Measurements from ENCODE around the gene PRAMEF4. TPM values are rescaled to one million over a fixed set of nuclear protein-coding genes. Genes with fewer than 3 reads are reported as not detected.
"Not testable (repeated sequence)": the region's sequence is repeated elsewhere in the genome, so short reads cannot be mapped to it uniquely, and the experiment has no call there.

The PRAMEF4 gene
- not detected for polyA plus RNA-seq (ENCODE audit: insufficient read length in 10 of 10)
- long read RNA-seq, donor 1: 0 reads
- long read RNA-seq, donor 2: 0 reads
- long read RNA-seq, donor 3: 0 reads
- long read RNA-seq, donor 4: 0 reads
- long read RNA-seq, donor 5: 0 reads
- long read RNA-seq, donor 6: 0 reads
- long read RNA-seq, donor 7: 0 reads
- long read RNA-seq, donor 8: 0 reads
- long read RNA-seq, donor 9: 0 reads

DNA sequence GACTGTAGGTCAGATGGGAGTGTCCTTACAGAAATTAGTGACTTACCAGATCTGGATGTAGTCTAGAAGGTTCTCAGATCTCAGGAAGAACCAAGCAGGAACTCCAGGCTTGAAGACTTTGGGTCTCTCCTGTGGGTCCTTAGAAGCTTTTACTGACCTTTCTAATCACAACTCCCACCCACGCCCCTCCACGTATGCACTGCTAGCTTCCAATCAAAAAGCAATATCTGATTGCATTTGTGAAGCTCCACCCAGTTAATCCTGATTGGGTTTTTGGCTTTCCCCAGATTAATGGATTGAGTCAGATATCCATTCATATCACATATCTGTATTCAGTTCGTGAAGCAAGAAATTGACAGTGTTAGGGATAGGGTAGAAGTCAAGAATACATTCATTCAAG is at the start of gene PRAMEF4:
Gene PRAMEF4, minus strand, starts transcription at position 101 of the 400 bp plus-strand sequence. CDS start 2,807 bp downstream, outside the sequence.
- DNase-seq: not testable (repeated sequence)

DNA sequence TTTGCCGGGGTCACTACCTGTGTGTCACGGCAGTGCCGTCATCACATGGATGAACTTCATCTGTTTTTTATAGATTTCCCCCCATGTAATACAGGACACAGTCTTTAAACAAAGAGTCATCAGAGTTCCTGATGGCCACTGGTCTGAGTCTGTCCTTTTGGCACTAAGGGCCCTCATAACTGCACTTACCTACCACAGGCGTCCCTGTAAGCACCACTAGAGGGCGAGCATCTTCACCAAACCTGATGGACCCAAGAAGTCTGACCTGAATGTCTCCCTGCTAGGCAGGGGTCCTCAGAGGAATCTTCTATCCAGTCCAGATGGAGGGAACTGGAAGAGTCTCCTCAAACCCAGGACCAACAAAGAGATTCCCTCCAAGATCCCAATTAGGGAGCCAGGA is 38.4 kb upstream of the PRAMEF4 start:
- DNase-seq: not testable (repeated sequence)

DNA sequence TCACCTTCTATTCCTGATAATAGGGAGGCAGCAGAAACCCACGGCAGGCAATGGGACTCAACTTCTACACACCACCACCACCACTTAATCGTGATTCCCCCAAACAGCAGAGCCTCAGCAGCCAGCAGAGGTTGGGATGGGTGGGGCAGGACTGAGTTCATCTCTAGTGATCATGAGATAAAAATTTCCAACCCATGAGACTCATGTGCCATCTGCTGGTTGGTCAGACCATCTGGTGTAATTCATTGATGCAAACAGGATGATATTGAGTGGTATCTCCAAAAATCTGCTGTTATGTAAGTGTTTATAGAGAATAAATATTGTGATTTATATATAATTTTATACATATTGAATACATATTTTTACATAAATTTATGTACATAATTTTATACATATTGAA is 35.7 kb upstream of the PRAMEF4 start:
- DNase-seq: not testable (repeated sequence)

- DNase-seq: not testable (repeated sequence)
Observed at GRCh38 chr1:12916310-12916709, 30.3 kb upstream of the PRAMEF4 start, which contains the start of gene PRAMEF7. PRAMEF7 (plus strand) TSS chr1:12916610; CDS start chr1:12917693, 1,083 bp downstream.

DNA sequence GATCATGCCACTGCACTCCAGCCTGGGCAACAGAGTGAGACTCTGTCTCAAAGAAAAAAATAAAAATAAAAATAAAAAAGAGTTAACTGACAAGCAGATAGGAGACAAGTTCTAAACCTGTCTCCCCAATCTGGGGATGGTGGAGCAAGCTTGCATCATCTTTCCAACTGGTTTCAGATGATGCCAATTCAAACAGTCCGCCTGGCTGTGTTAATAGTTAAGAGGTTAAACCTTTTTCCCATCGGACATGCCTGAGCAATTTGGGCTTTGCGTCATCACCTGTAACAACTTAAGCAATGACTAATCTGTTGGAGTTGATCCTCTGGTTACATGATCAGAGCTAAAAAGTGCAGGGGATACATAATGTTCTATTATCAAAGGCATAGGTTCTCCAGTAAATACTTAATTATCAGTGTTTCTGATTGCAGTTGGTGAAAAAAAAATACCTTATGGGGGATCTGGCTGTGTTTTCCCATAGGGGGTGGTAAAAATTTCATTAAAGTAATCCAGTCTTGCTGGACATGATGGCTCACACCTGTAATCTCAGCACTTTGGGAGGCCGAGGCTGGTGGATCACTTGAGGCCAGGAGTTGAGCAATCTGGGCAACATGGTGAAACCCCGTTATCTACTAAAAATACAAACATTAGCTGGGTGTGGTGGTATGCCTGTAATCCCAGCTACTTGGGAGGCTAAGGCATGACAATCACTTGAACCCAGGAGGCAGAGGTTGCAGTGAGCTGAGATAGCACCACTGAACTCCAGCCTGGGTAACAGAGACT is 18.0 kb upstream of the PRAMEF4 start:
- not testable (repeated sequence) for DNase-seq

DNA sequence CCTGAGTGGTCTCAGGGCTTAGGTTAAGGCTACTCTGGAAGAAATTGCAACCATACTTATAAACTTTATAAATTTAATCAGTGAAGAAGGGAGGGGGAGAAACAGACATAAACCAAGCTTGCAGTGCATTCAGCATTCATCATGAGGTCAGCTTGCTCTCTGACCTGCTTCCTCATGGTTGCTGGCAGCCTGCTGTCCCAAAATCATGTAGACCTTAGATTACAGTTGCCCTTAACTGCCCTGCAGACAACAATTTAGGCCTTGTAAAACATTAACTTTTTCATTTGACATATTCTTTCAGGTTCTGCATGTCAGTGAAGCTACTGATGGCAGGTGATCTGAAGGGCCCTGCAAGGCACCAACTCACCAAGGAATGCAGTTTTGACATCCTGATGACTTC is 13.2 kb upstream of the PRAMEF4 start:
- not testable (repeated sequence) for DNase-seq

DNA sequence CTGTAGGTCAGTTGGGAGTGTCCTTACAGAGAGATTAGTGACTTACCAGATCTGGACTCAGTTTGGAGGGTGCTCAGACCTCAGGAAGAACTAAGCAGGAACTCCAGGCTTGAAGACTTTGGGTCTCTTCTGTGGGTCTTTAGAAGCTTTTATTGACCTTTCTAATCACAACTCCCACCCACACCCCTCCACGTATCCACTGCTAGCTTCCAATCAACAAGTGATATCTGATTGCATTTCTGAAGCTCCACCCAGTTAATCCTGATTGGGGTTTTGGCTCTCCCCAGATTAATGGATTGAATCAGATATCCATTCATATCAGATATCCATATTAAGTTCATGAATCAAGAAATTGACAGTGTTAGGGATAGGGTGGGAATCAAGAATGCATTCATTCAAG is 12.2 kb upstream of the PRAMEF4 start, which contains the start of gene PRAMEF10:
Gene PRAMEF10, minus strand, starts transcription at position 101 of the 400 bp plus-strand sequence. CDS start 2,423 bp downstream, outside the sequence.
- DNase-seq: not testable (repeated sequence)

DNA sequence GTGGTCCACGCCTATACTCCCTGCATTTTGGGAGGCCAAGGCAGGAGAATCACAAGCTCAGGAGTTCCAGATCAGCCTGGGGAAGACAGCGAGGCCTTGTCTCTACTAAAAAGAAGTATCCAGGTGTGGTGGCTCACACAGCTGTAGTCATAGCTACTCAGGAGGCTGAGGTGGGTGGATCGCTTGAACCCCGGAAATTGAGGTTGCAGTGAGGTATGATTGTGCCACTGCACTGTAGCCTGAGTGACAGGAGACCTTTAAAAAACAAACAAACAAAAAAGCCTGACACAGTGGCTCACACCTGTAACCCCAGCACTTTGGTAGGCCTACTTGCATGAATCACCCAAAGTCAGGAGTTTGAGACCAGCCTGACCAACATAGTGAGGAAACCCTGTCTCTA is 7.5 kb downstream of the PRAMEF4 start:
- not testable (repeated sequence) for DNase-seq

GRCh38 chr1:12863131-12863880 is 22.7 kb downstream of the PRAMEF4 start:
- not testable (repeated sequence) for DNase-seq

DNA sequence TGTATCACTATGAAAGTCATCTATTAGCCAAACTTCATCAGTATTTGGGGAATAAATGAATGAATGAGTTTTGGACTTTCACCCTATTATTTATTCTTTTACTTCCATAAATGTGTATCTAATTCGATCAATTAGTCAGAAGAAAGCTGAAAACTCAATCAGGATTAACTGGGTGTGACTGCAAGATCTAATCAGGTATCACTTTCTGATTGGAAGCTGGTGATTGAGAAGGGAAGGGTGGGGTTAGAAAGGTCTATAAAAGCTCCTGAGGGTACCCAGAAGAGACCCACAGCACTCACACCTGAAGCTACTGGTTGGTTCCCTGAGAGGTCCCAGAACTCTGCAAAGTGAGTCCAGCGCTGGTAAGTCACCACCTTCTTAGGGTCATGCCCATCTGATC is 29.2 kb downstream of the PRAMEF4 start, which contains the start of gene PRAMEF2:
Gene PRAMEF2, plus strand, starts transcription at position 301 of the 400 bp plus-strand sequence. CDS start 1,924 bp downstream, outside the sequence.
- DNase-seq: not testable (repeated sequence)

DNA sequence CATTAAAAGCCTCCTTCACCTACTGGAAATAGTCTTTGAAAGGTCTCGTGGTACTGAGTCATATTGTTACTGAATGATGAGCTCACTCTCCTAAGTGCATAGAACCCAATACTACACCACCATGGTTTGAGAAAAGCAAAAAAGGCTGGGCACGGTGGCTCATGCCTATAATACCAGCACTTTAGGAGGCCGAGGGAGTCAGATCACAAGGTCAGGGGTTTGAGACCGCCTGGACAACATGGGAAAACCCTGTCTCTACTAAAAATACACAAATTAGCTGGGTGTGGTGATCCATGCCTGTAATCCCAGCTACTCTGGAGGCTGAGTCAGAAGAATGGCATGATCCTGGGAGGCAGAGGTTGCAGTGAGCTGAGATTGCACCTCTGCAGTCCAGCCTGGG is 34.2 kb downstream of the PRAMEF4 start:
- no peak for DNase-seq

GRCh38 chr1:12848620-12849019 is 37.4 kb downstream of the PRAMEF4 start, which contains the start of gene HNRNPCL1:
HNRNPCL1 (minus strand) TSS chr1:12848720; CDS start chr1:12848289, 431 bp downstream.
- not testable (repeated sequence) for DNase-seq

DNA sequence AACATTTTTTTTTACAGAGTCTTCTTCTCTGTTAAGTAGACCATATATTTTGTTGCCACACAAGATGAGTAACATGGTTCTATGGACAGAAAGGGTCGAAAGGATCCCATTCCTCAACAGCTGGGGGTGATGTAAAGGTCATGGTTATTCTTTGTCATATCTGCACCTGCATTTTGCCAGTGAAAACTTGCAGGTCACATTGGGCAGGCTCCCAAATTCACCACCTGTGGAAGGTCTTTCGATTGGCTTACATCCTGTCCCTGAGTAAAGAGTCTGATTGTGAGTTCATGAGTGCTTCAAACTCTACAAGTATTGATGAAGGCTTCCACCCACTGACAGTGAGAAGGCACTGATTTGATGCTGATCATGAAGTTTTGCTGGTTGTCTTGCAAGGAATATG is 52.8 kb downstream of the PRAMEF4 start:
- DNase-seq: not testable (repeated sequence)

DNA sequence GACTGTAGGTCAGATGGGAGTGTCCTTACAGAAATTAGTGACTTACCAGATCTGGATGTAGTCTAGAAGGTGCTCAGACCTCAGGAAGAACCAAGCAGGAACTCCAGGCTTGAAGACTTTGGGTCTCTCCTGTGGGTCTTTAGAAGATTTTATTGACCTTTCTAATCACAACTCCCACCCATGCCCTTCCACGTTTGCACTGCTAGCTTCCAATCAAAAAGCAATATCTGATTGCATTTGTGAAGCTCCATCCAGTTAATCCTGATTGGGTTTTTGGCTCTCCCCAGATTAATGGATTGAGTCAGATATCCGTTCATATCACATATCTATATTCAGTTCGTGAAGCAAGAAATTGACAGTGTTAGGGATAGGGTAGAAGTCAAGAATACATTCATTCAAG is 54.7 kb downstream of the PRAMEF4 start, which contains the start of gene PRAMEF11:
Gene PRAMEF11, minus strand, starts transcription at position 101 of the 400 bp plus-strand sequence. CDS start 2,621 bp downstream, outside the sequence.
- DNase-seq: not testable (repeated sequence)

Other genes with a start within 250 kb of the PRAMEF4 start
- not detected for gene AADACL4, start 242.1 kb downstream of the PRAMEF4 start, polyA plus RNA-seq (ENCODE audit: insufficient read length in 10 of 10)
- gene AADACL3, start 170.1 kb downstream of the PRAMEF4 start, polyA plus RNA-seq (ENCODE audit: insufficient read length in 10 of 10): not detected
- 1 to 10 TPM in 2 of 10 donors, under 1 TPM in 7, not detected in 1; 0.12 to 1.5 (median 0.52) TPM for gene CFAP107, start 140.0 kb downstream of the PRAMEF4 start, polyA plus RNA-seq (ENCODE audit: insufficient read length in 10 of 10)
- gene PRAMEF12, start 112.5 kb downstream of the PRAMEF4 start, polyA plus RNA-seq (ENCODE audit: insufficient read length in 10 of 10): not detected
- not detected for gene PRAMEF1, start 94.8 kb downstream of the PRAMEF4 start, polyA plus RNA-seq (ENCODE audit: insufficient read length in 10 of 10)
- gene PRAMEF11, start 54.8 kb downstream of the PRAMEF4 start, polyA plus RNA-seq (ENCODE audit: insufficient read length in 10 of 10): not detected
- not detected for gene HNRNPCL1, start 37.5 kb downstream of the PRAMEF4 start, polyA plus RNA-seq (ENCODE audit: insufficient read length in 10 of 10)
- gene PRAMEF2, start 29.1 kb downstream of the PRAMEF4 start, polyA plus RNA-seq (ENCODE audit: insufficient read length in 10 of 10): not detected
- gene PRAMEF10, start 12.1 kb upstream of the PRAMEF4 start, polyA plus RNA-seq (ENCODE audit: insufficient read length in 10 of 10): not detected
- not detected for gene PRAMEF7, start 30.4 kb upstream of the PRAMEF4 start, polyA plus RNA-seq (ENCODE audit: insufficient read length in 10 of 10)
- gene PRAMEF6, start 61.4 kb upstream of the PRAMEF4 start, polyA plus RNA-seq (ENCODE audit: insufficient read length in 10 of 10): not detected
- not detected for gene PRAMEF27, start 170.4 kb upstream of the PRAMEF4 start, polyA plus RNA-seq (ENCODE audit: insufficient read length in 10 of 10)
- gene HNRNPCL3, start 174.6 kb upstream of the PRAMEF4 start, polyA plus RNA-seq (ENCODE audit: insufficient read length in 10 of 10): under 1 TPM in 1 of 10 donors, not detected in 9; 0.19 TPM
- gene PRAMEF25, start 184.6 kb upstream of the PRAMEF4 start, polyA plus RNA-seq (ENCODE audit: insufficient read length in 10 of 10): not detected
- gene HNRNPCL2, start 230.7 kb upstream of the PRAMEF4 start, polyA plus RNA-seq (ENCODE audit: insufficient read length in 10 of 10): under 1 TPM in 1 of 10 donors, not detected in 9; 0.15 TPM

Measured in muscle of back (tissue), 13 donors.